ENCODE results near the gene CORO1C.

GRCh38 chr12:108694812-108695278 lies 36.5 kb downstream of the CORO1C start:
- TF ChIP-seq CTCF (IDR thresholded peaks at IDR 0.05; ENCODE audit: insufficient read depth, low read depth, low read length) (no peak), EZH2 (IDR thresholded peaks at IDR 0.05; ENCODE audit: insufficient read depth, low read length) (no peak)

Data from astrocyte (in vitro differentiated cells and primary cell).